K562 (cell line): Measurements from ENCODE around the gene DAZAP1. TPM values are rescaled to one million over a fixed set of nuclear protein-coding genes. Genes with fewer than 3 reads are reported as not detected.

Source experiments
- ESRRA ChIP-seq: fragments of 450-650 bp; IDR thresholded peaks from 2 replicates; pipeline ENCODE4 v1.6.1; 2014; ENCODE audit warnings: low read depth, mild to moderate bottlenecking, moderate library complexity, borderline replicate concordance
- MLLT1 ChIP-seq, 2 experiments: fragments of 450-650 bp; IDR thresholded peaks; 2 replicates each; pipeline ENCODE4 v1.6.1; 2016
- MYNN ChIP-seq, 2 experiments: sonication (generic); formaldehyde crosslinking in 1 of 2; IDR thresholded peaks; 2 replicates each; pipeline versions ENCODE4 v1.5.0 to v1.6.1; 2016 to 2020; ENCODE audit warnings: antibody characterized with exemption in 1 of 2, missing genetic modification reagents in 1 of 2
- RBFOX2 ChIP-seq: fragments of 200-400 bp; formaldehyde crosslinking; IDR thresholded peaks from 2 replicates; pipeline ENCODE4 v1.6.1; 2017; ENCODE audit warnings: low read depth, mild to moderate bottlenecking, low read length, moderate library complexity
- RUNX1 ChIP-seq: sonication (generic); IDR thresholded peaks from 2 replicates; pipeline ENCODE4 v1.6.1; 2016; ENCODE audit warnings: antibody characterized with exemption, low read depth
- SIRT6 ChIP-seq: IDR thresholded peaks from one replicate; pipeline ENCODE4 v1.6.1; 2012; ENCODE audit warnings: low read depth, mild to moderate bottlenecking, control low read depth, inconsistent platforms, low read length, moderate library complexity
- SMAD4 ChIP-seq: fragments of 250-450 bp; sonication (Bioruptor Pico); conservative IDR thresholded peaks from 2 replicates; pipeline ENCODE4 v1.8.0; 2021; ENCODE audit warnings: inconsistent platforms, mild to moderate bottlenecking, moderate library complexity
- SNRNP70 ChIP-seq: fragments of 200-400 bp; formaldehyde crosslinking; optimal IDR thresholded peaks from 2 replicates; pipeline ENCODE3; 2017; ENCODE audit warnings: low read depth, low read length
- TCF15 ChIP-seq: fragments of 250-450 bp; sonication (Bioruptor Pico); IDR thresholded peaks from 2 replicates; pipeline ENCODE4 v1.8.0; 2022; ENCODE audit warnings: moderate library complexity, mild to moderate bottlenecking, inconsistent platforms
- ZMIZ1 ChIP-seq, 2 experiments: fragments of 150-350 bp in 1 of 2; IDR thresholded peaks; 2 replicates each; pipeline ENCODE4 v1.6.1; 2012 to 2016; ENCODE audit warnings: low read depth in 2 of 2, low read length in 2 of 2, mild to moderate bottlenecking in 1 of 2, moderate library complexity in 1 of 2
- ZNF134 ChIP-seq: fragments of 250-450 bp; sonication (Bioruptor Pico); conservative IDR thresholded peaks from 2 replicates; pipeline ENCODE4 v1.4.0; 2020
- ZNF398 ChIP-seq: fragments of 250-450 bp; sonication (Bioruptor Pico); IDR thresholded peaks from 2 replicates; pipeline ENCODE4 v1.8.0; 2021; ENCODE audit warnings: moderate library complexity, mild to moderate bottlenecking, inconsistent platforms
- ZNF507 ChIP-seq: conservative IDR thresholded peaks from 2 replicates; pipeline ENCODE4 v1.6.1; 2017; ENCODE audit warnings: missing genetic modification characterization, missing compliant biosample characterization
- ZNF57 ChIP-seq: fragments of 450-650 bp; formaldehyde crosslinking; IDR thresholded peaks from 2 replicates; pipeline ENCODE4 v1.4.0; 2020; ENCODE audit warnings: mild to moderate bottlenecking, moderate library complexity
- ZNF75A ChIP-seq: fragments of 450-650 bp; formaldehyde crosslinking; IDR thresholded peaks from 2 replicates; pipeline ENCODE4 v1.4.0; 2020; ENCODE audit warnings: mild to moderate bottlenecking
- polyA plus RNA-seq, 8 experiments: library from polyadenylated mRNA; depleted of rRNA in 4 of 8; stranded (reverse) in 5 of 8; unstranded in 3 of 8; fragments of >200 nt; fragmentation: Nextera tagmentation in 2 of 8; fragmentation: Illumina TruSeq in 1 of 8; extraction: Ambion mirVana in 2 of 8; extraction: Trizol in 1 of 8; gene quantifications; 2 replicates each; pipeline versions ENCODE4 v1.2.1 to v1.2.3, GENCODE V29; 2011 to 2014; ENCODE audit warnings: inconsistent platforms in 1 of 8, missing spikeins in 1 of 8
- total RNA-seq, 7 experiments: library from RNA; depleted of rRNA in 6 of 7; stranded (reverse); fragments of >200 nt in 6 of 7; fragmentation: Illumina TruSeq in 2 of 7; extraction: Trizol in 2 of 7; gene quantifications; 2 replicates each; pipeline versions ENCODE4 v1.2.1 to v1.2.3, GENCODE V29; 2011 to 2021; ENCODE audit warnings: low replicate concordance in 1 of 7
- TF ChIP-seq, protein P1 (sequence below): fragments of 250-450 bp; sonication (Bioruptor Pico); IDR thresholded peaks from 2 replicates; pipeline ENCODE4 v1.5.1; 2021; ENCODE audit warnings: mild to moderate bottlenecking
- TF ChIP-seq, protein P2 (sequence below): fragments of 450-650 bp; IDR thresholded peaks from 2 replicates; pipeline ENCODE4 v1.6.1; 2016; ENCODE audit warnings: missing biosample characterization, missing genetic modification characterization

The DAZAP1 gene
- total and polyA plus RNA-seq, 9 of the 15 experiments (the other 6 are each of a cell fraction or from before 2014, with no cell fraction given): 10.8 to 289 (median 142) TPM

GRCh38 chr19:1406774-1407527 is 435 bp upstream of the DAZAP1 start (continued):
- TF ChIP-seq, protein P1, sequence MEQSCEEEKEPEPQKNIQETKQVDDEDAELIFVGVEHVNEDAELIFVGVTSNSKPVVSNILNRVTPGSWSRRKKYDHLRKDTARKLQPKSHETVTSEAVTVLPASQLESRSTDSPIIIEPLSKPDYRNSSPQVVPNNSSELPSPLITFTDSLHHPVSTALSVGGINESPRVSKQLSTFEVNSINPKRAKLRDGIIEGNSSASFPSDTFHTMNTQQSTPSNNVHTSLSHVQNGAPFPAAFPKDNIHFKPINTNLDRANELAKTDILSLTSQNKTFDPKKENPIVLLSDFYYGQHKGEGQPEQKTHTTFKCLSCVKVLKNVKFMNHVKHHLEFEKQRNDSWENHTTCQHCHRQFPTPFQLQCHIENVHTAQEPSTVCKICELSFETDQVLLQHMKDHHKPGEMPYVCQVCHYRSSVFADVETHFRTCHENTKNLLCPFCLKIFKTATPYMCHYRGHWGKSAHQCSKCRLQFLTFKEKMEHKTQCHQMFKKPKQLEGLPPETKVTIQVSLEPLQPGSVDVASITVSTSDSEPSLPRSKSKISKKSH: no peak
- TF ChIP-seq MLLT1 (IDR thresholded peaks at IDR 0.05) (no peak), RUNX1 (peak; percentile 65; the same call in 1 of the 2 replicates), ZNF75A (CRISPR knock-in tag) (no peak), SMAD4 (CRISPR knock-in tag) (peak; percentile 86), ZNF507 (no peak), ZMIZ1 (IDR thresholded peaks at IDR 0.05; ENCODE audit: low read depth in 2 of 2, low read length in 2 of 2) (no peak), ZNF398 (CRISPR knock-in tag) (no peak), ZNF134 (CRISPR knock-in tag) (no peak), RBFOX2 (peak; percentile 88), ESRRA (peak; percentile 86), ZNF57 (CRISPR knock-in tag) (no peak), MYNN (IDR thresholded peaks at IDR 0.05) (no peak), MYNN (CRISPR knock-in tag; IDR thresholded peaks at IDR 0.05) (no peak), SNRNP70 (no peak), SIRT6 (no peak), TCF15 (no peak)
- TF ChIP-seq, protein P2, sequence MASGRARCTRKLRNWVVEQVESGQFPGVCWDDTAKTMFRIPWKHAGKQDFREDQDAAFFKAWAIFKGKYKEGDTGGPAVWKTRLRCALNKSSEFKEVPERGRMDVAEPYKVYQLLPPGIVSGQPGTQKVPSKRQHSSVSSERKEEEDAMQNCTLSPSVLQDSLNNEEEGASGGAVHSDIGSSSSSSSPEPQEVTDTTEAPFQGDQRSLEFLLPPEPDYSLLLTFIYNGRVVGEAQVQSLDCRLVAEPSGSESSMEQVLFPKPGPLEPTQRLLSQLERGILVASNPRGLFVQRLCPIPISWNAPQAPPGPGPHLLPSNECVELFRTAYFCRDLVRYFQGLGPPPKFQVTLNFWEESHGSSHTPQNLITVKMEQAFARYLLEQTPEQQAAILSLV (tag): no peak
